Neural crest cell (in vitro differentiated cells): ENCODE data around the gene ATXN7. TPM values are rescaled to one million over a fixed set of nuclear protein-coding genes. Genes with fewer than 3 reads are reported as not detected.
A peak's percentile ranks its signal among the peaks of the same experiment; 100 is the strongest.

Experiments
- DNase-seq: peaks from one replicate; pipeline ENCODE4 v3.0.0; 2021; ENCODE audit warnings: low read depth, mixed read lengths, low spot score
- H3K27ac Mint-ChIP-seq: one replicate; pipeline ENCODE4 v1.8.0; 2021; ENCODE audit warnings: mild to moderate bottlenecking, mixed read lengths; ENCODE audit not compliant: unreplicated experiment
- H3K27me3 Mint-ChIP-seq: 2 replicates; pipeline ENCODE4 v1.8.0; 2021; ENCODE audit warnings: low read depth, mild to moderate bottlenecking, mixed read lengths
- H3K36me3 Mint-ChIP-seq: 2 replicates; pipeline ENCODE4 v1.8.0; 2021; ENCODE audit warnings: low read depth, mild to moderate bottlenecking, mixed read lengths
- H3K4me1 Mint-ChIP-seq: 2 replicates; pipeline ENCODE4 v1.8.0; 2021; ENCODE audit warnings: mixed read lengths
- H3K4me3 Mint-ChIP-seq: one replicate; pipeline ENCODE4 v1.8.0; 2021; ENCODE audit warnings: mild to moderate bottlenecking, mixed read lengths
- H3K9me3 Mint-ChIP-seq: 2 replicates; pipeline ENCODE4 v1.8.0; 2021; ENCODE audit warnings: mixed read lengths
- CTCF ChIP-seq: fragments of 200-600 bp; sonication (generic); conservative IDR thresholded peaks from 2 replicates; pipeline ENCODE4 v1.5.0; 2021; ENCODE audit warnings: antibody characterized with exemption, mild to moderate bottlenecking
- total RNA-seq: library from RNA; stranded (reverse); gene quantifications from 2 replicates; pipeline ENCODE4 v1.2.1, GENCODE V29; 2021

The ATXN7 gene
- total RNA-seq, 1 donor from 2014 or later = 21.7 TPM

- peaks cover 2% of the 10 kb centered on the region for H3K36me3 Mint-ChIP-seq
- H3K27me3 Mint-ChIP-seq = peaks cover 2% of the 10 kb centered on the region
- no peak overlapping the region for H3K4me3 Mint-ChIP-seq
- DNase-seq = no peak
- TF ChIP-seq CTCF = no peak
- no peaks in the 10 kb centered on the region for H3K9me3 Mint-ChIP-seq
- peaks cover 34% of the 10 kb centered on the region for H3K4me1 Mint-ChIP-seq
- H3K27ac Mint-ChIP-seq = no peak overlapping the region
Measured at GRCh38 chr3:64028754-64029153, 165.1 kb downstream of the ATXN7 start.

- Mint-ChIP-seq H3K27ac (no peak overlapping the region), H3K4me3 (no peak overlapping the region), H3K4me1 (peaks cover 32% of the 10 kb centered on the region), H3K27me3 (peaks cover 2% of the 10 kb centered on the region), H3K9me3 (peaks cover 5% of the 10 kb centered on the region), H3K36me3 (peaks cover 6% of the 10 kb centered on the region)
- no peak for TF ChIP-seq CTCF
- no peak for DNase-seq
Measured at GRCh38 chr3:64029287-64029686, 165.6 kb downstream of the ATXN7 start.

GRCh38 chr3:64030741-64031140 is 167.1 kb downstream of the ATXN7 start:
- Mint-ChIP-seq H3K36me3 (peaks cover 8% of the 10 kb centered on the region), H3K9me3 (peaks cover 7% of the 10 kb centered on the region), H3K27ac (peak overlapping the region; percentile 96), H3K4me3 (peak overlapping the region; percentile 78), H3K4me1 (peaks cover 32% of the 10 kb centered on the region), H3K27me3 (peaks cover 2% of the 10 kb centered on the region)
- peak; percentile 78 for DNase-seq
- peak; percentile 96 for TF ChIP-seq CTCF

- H3K9me3 Mint-ChIP-seq = peaks cover 7% of the 10 kb centered on the region
- peaks cover 2% of the 10 kb centered on the region for H3K27me3 Mint-ChIP-seq
- DNase-seq = no peak
- peaks cover 32% of the 10 kb centered on the region for H3K4me1 Mint-ChIP-seq
- H3K27ac Mint-ChIP-seq = peak overlapping the region; percentile 39
- H3K4me3 Mint-ChIP-seq = no peak overlapping the region
- H3K36me3 Mint-ChIP-seq = peaks cover 8% of the 10 kb centered on the region
- no peak for TF ChIP-seq CTCF
Measured at GRCh38 chr3:64031540-64032508, 168.2 kb downstream of the ATXN7 start.

GRCh38 chr3:64033069-64033468 is 169.4 kb downstream of the ATXN7 start:
- no peak for DNase-seq
- no peak overlapping the region for H3K4me3 Mint-ChIP-seq

More at GRCh38 chr3:64033069-64033468, 169.4 kb downstream of the ATXN7 start:
- Mint-ChIP-seq H3K9me3 (peaks cover 7% of the 10 kb centered on the region), H3K4me1 (peaks cover 24% of the 10 kb centered on the region), H3K36me3 (peaks cover 8% of the 10 kb centered on the region), H3K27me3 (peaks cover 2% of the 10 kb centered on the region), H3K27ac (no peak overlapping the region)
- no peak for TF ChIP-seq CTCF
